BE2C (cell line): ENCODE results near the gene NTPCR.

Experiments used
- DNase-seq: peaks from one replicate; pipeline ENCODE4 v3.0.0-alpha.2; 2020
- H3K27me3 ChIP-seq: fragments of 250-450 bp; sonication (Bioruptor Pico); 2 replicates; pipeline ENCODE4 v1.5.1; 2020; ENCODE audit warnings: mild to moderate bottlenecking
- H3K36me3 ChIP-seq: fragments of 250-450 bp; sonication (Bioruptor Pico); 2 replicates; pipeline ENCODE4 v1.5.1; 2020; ENCODE audit warnings: mild to moderate bottlenecking
- H3K4me1 ChIP-seq: fragments of 250-450 bp; sonication (Bioruptor Pico); 2 replicates; pipeline ENCODE4 v1.5.1; 2020
- H3K4me3 ChIP-seq: 2 replicates; pipeline ENCODE4 v1.5.1; 2011; ENCODE audit warnings: low read depth, low read length
- H3K9me3 ChIP-seq: fragments of 250-450 bp; sonication (Bioruptor Pico); 2 replicates; pipeline ENCODE4 v1.5.1; 2020
- CTCF ChIP-seq: IDR thresholded peaks from 2 replicates; pipeline ENCODE4 v1.5.1; 2012; ENCODE audit warnings: mild to moderate bottlenecking, low read depth, low read length

The NTPCR gene

GRCh38 chr1:232979558-232979957 is 29.1 kb downstream of the NTPCR start:
- no peak for TF ChIP-seq CTCF
- Histone ChIP-seq H3K36me3 (peaks cover 26% of the 10 kb centered on the region), H3K9me3 (no peaks in the 10 kb centered on the region), H3K4me1 (peaks cover 32% of the 10 kb centered on the region), H3K4me3 (no peak overlapping the region), H3K27me3 (no peaks in the 10 kb centered on the region)
- DNase-seq, result no peak

- no peak for DNase-seq
- Histone ChIP-seq H3K9me3 (no peaks in the 10 kb centered on the region), H3K36me3 (peaks cover 24% of the 10 kb centered on the region), H3K4me1 (peaks cover 26% of the 10 kb centered on the region), H3K27me3 (no peaks in the 10 kb centered on the region), H3K4me3 (no peak overlapping the region)
- no peak for TF ChIP-seq CTCF
Measured at GRCh38 chr1:232980355-232980978, 30.1 kb downstream of the NTPCR start.

GRCh38 chr1:232980986-232981560 is 30.7 kb downstream of the NTPCR start:
- H3K9me3 ChIP-seq, result no peaks in the 10 kb centered on the region

GRCh38 chr1:232982238-232982944 is 32.0 kb downstream of the NTPCR start:
- Histone ChIP-seq H3K36me3 (peaks cover 12% of the 10 kb centered on the region), H3K27me3 (no peaks in the 10 kb centered on the region), H3K9me3 (no peaks in the 10 kb centered on the region), H3K4me1 (peaks cover 26% of the 10 kb centered on the region), H3K4me3 (no peak overlapping the region)
- no peak for TF ChIP-seq CTCF
- no peak for DNase-seq

More at GRCh38 chr1:232980986-232981560, 30.7 kb downstream of the NTPCR start:
- DNase-seq, result no peak
- no peaks in the 10 kb centered on the region for H3K27me3 ChIP-seq
- H3K4me3 ChIP-seq, result no peak overlapping the region
- TF ChIP-seq CTCF, result no peak
- H3K4me1 ChIP-seq, result peaks cover 26% of the 10 kb centered on the region
- peaks cover 24% of the 10 kb centered on the region for H3K36me3 ChIP-seq

GRCh38 chr1:232983375-232983774 is 33.0 kb downstream of the NTPCR start:
- Histone ChIP-seq H3K9me3 (no peaks in the 10 kb centered on the region), H3K27me3 (no peaks in the 10 kb centered on the region), H3K4me3 (no peak overlapping the region), H3K36me3 (peaks cover 9% of the 10 kb centered on the region; the same call in 1 of the 2 replicates), H3K4me1 (peaks cover 16% of the 10 kb centered on the region)
- TF ChIP-seq CTCF, result no peak
- no peak for DNase-seq
